Activated CD4-positive, alpha-beta memory T cell treated with anti-CD3 and anti-CD28 coated beads for 36 hours (primary cell): Measurements from ENCODE around the gene ZNF783. TPM values are rescaled to one million over a fixed set of nuclear protein-coding genes. Genes with fewer than 3 reads are reported as not detected.

Experiments
- CTCF ChIA-PET: fragments of 350-600 bp; sonication (Branson Sonifier 250); formaldehyde crosslinking; loops from one replicate; lab custom pipeline; 2021; ENCODE audit warnings: antibody characterized with exemption, inconsistent platforms; lab: Charles Lee
- POLR2A ChIA-PET: fragments of 350-600 bp; sonication (Branson Sonifier 250); formaldehyde crosslinking; loops from one replicate; lab custom pipeline; 2021; ENCODE audit warnings: antibody characterized with exemption; lab: Charles Lee
- DNase-seq: peaks from one replicate; pipeline ENCODE4 v3.0.0-alpha.2; 2020
- H3K27ac Mint-ChIP-seq: one replicate; pipeline ENCODE4 v1.8.0; 2021; ENCODE audit warnings: mixed read lengths
- H3K27me3 Mint-ChIP-seq: one replicate; pipeline ENCODE4 v1.8.0; 2021; ENCODE audit warnings: mixed read lengths
- H3K36me3 Mint-ChIP-seq: one replicate; pipeline ENCODE4 v1.8.0; 2021; ENCODE audit warnings: mixed read lengths
- H3K4me1 Mint-ChIP-seq: one replicate; pipeline ENCODE4 v1.8.0; 2021; ENCODE audit warnings: low read depth, mixed read lengths
- H3K4me3 Mint-ChIP-seq: one replicate; pipeline ENCODE4 v1.8.0; 2021; ENCODE audit warnings: mild to moderate bottlenecking, mixed read lengths
- H3K9me3 Mint-ChIP-seq: one replicate; pipeline ENCODE4 v1.8.0; 2021; ENCODE audit warnings: mixed read lengths
- intact Hi-C: fragments of 100-400 bp; cut with micrococcal nuclease; formaldehyde crosslinking; loops from one replicate; pipeline ENCODE4 v1.15.1; 2023
- total RNA-seq, 2 experiments: library from RNA; stranded (reverse); gene quantifications; one replicate each; pipeline ENCODE4 v1.2.3, GENCODE V29; 2021

Gene ZNF783
- total RNA-seq, 2 experiments from 2014 or later = 15.5 to 17.1 TPM

- DNase-seq = no peak
- Mint-ChIP-seq H3K27me3 (no peaks in the 10 kb centered on the region), H3K27ac (no peak overlapping the region), H3K4me1 (peaks cover 2% of the 10 kb centered on the region), H3K4me3 (no peak overlapping the region), H3K9me3 (no peaks in the 10 kb centered on the region), H3K36me3 (peaks cover 1% of the 10 kb centered on the region)
- intact Hi-C loops = no loop called here
- ChIA-PET CTCF (no interaction called here), POLR2A (no interaction called here)
Measured at GRCh38 chr7:149304006-149304405, 42.0 kb downstream of the ZNF783 start.

DNA sequence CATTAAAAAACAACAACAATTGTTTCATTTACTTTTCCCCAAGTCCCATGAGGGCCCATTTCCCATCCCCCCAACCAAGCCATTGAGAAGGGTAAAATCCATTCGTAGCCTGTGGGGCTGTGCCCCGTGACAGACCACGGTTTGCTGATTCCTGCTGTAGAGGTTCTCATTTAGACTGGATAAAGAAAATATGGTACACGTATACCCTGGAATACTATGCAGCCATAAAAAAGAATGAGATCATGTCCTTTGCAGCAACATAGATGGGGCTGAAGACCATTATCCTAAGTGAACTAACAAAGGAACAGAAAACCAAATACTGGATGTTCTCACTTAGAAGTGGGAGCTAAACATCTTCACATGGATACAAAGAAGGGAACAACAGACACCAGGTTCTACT lies 44.9 kb downstream of the ZNF783 start:
- Mint-ChIP-seq H3K36me3 (peaks cover 1% of the 10 kb centered on the region), H3K4me3 (no peak overlapping the region), H3K27ac (no peak overlapping the region), H3K27me3 (no peaks in the 10 kb centered on the region), H3K4me1 (no peaks in the 10 kb centered on the region), H3K9me3 (peaks cover 9% of the 10 kb centered on the region)
- DNase-seq = no peak
- CTCF ChIA-PET = no interaction called here
- intact Hi-C loops = no loop called here
- POLR2A ChIA-PET = no interaction called here

DNA sequence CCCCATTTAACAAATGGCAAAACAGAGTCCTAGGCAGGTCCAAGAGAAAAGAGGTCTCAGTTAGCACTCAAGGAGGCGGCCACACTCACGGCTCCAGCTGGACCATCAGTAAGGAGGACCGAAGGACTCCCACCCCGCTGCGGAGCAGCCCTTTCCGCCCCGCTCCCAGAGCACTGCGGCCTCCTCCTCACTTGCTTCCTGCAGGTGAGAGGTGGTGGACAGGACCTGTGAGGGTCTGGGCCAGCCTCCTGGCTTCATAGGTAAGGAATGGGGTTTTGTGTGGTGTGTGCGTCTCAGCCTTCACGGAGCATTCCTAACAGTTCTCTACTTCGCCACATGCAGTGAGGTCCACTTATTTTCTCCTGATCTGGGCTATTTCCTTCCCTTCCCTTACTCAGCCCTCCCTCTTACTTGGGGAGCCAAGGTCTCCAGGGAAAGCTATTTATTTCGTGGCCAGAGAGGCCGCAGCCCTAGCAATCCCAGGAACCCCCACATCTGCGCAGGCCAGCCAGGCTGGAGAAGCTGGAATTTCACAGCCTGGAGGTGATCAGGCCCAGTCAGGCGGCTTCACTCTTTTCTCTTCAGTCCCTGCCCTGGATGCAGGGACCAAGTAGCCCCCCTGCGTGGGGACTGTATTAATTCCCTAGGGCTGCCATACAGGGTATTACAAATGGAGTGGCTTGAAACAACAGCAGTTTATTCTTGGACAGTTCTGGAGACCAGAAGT lies 45.9 kb downstream of the ZNF783 start:
- Mint-ChIP-seq H3K27me3 (no peaks in the 10 kb centered on the region), H3K4me1 (no peaks in the 10 kb centered on the region), H3K36me3 (peaks cover 1% of the 10 kb centered on the region), H3K27ac (no peak overlapping the region), H3K9me3 (peaks cover 9% of the 10 kb centered on the region), H3K4me3 (no peak overlapping the region)
- CTCF ChIA-PET = interaction anchor here (0.6 to 0.9 kb wide), 2 partner anchors 32 to 49 kb away, joined by 3 read pairs; no protein-coding TSS in a partner anchor
- DNase-seq = no peak
- POLR2A ChIA-PET = no interaction called here
- intact Hi-C loops = no loop called here

DNA sequence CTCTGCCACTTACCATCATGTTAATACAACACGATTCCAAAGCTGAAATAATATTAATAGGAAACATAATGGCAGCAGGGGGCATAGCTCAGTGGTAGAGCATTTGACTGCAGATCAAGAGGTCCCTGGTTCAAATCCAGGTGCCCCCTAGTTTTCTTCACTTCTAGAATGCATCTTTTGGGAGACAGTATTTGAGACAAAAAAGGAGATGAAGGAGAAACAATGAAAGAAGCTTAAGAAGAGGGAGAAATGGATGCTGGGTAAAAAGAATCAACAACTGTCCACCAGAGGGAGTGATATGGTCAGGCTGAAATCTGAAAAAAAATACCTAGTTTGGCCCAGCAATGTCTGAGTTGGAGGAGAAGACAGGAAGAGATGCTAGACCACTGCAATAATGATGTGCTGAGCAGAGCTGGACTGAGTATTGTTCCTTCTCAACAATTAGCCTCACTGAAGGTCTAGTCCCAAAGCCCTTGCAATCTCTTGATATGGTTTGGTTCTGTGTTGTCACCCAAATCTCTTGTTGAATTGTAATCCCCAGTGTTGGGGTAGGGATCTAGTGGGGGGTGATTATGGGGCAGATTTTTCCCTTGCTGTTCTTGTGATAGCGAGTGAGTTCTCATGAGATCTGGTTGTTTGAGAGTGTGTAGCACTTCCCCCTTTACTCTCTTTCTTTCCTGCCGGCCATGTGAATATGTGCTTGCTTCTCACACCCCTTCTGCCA lies 48.3 kb downstream of the ZNF783 start:
- POLR2A ChIA-PET = interaction anchor here (1.1 to 1.2 kb wide), 2 partner anchors 100 to 189 kb away, joined by 3 read pairs; no protein-coding TSS in a partner anchor
- peaks cover 9% of the 10 kb centered on the region for H3K9me3 Mint-ChIP-seq
- no peak overlapping the region for H3K27ac Mint-ChIP-seq
- intact Hi-C loops = loop anchor here (5.0 kb wide), 1 partner anchor 187 kb away; the partner anchor contains the start of gene ZNF746
- no peaks in the 10 kb centered on the region for H3K4me1 Mint-ChIP-seq
- no peaks in the 10 kb centered on the region for H3K27me3 Mint-ChIP-seq
- no peak overlapping the region for H3K4me3 Mint-ChIP-seq
- CTCF ChIA-PET = interaction anchor here (0.6 to 2.5 kb wide), 34 partner anchors 8 to 352 kb away, joined by 3 to 18 read pairs (median 4); partner anchors contain the start of genes ZNF282 and ZNF783
- H3K36me3 Mint-ChIP-seq = peaks cover 1% of the 10 kb centered on the region
- no peak for DNase-seq

DNA sequence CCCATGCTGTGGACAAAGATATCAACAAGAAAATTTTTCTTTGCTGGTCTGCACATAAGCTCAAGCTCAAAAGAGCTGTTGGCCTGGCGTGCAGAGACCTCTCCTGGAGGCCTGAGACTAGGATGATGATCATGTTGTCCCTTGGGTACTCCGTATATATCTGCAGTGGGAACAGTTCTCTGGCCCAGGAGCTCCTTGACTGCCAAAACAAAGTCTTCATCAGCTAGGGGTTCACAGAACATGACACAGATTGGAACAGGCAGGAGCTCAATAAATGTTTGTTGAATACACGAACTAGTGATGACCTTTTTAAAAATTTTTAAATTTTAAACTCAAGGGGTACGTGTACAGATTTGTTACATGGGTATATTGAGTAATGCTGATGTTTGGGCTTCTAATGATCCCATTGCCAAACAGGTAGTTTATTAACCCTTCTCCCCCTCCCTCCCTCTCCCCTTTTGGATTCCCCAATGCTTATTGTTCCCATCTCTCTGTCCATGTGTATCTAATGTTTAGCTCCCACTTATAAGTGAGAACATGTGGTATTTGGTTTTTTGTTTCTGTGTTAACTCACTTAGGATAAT lies 49.1 kb downstream of the ZNF783 start:
- Mint-ChIP-seq H3K36me3 (peaks cover 1% of the 10 kb centered on the region), H3K4me3 (no peak overlapping the region), H3K27me3 (no peaks in the 10 kb centered on the region), H3K27ac (no peak overlapping the region), H3K9me3 (peaks cover 9% of the 10 kb centered on the region), H3K4me1 (no peaks in the 10 kb centered on the region)
- intact Hi-C loops = loop anchor here (5.0 kb wide), 1 partner anchor 186 kb away; the partner anchor contains the start of gene ZNF746
- ChIA-PET POLR2A (interaction anchor here (1.1 kb wide), 1 partner anchor 188 kb away, joined by 3 read pairs; no protein-coding TSS in a partner anchor), CTCF (interaction anchor here (0.7 to 2.5 kb wide), 17 partner anchors 10 to 352 kb away, joined by 3 to 18 read pairs (median 4); partner anchors contain the start of gene ZNF783)
- no peak for DNase-seq

- intact Hi-C loops = loop anchor here (5.0 kb wide), 1 partner anchor 183 kb away; the partner anchor contains the start of gene ZNF746
- ChIA-PET CTCF (no interaction called here), POLR2A (no interaction called here)
- Mint-ChIP-seq H3K27me3 (no peaks in the 10 kb centered on the region), H3K4me3 (no peak overlapping the region), H3K4me1 (no peaks in the 10 kb centered on the region), H3K9me3 (peaks cover 9% of the 10 kb centered on the region), H3K27ac (no peak overlapping the region), H3K36me3 (no peaks in the 10 kb centered on the region)
- DNase-seq = no peak
Measured at GRCh38 chr7:149313981-149314380, 52.0 kb downstream of the ZNF783 start.

GRCh38 chr7:149316606-149317005 lies 54.6 kb downstream of the ZNF783 start:
- Mint-ChIP-seq H3K4me1 (peaks cover 6% of the 10 kb centered on the region), H3K36me3 (no peaks in the 10 kb centered on the region), H3K4me3 (no peak overlapping the region), H3K27ac (no peak overlapping the region), H3K9me3 (no peaks in the 10 kb centered on the region), H3K27me3 (peaks cover 2% of the 10 kb centered on the region)
- DNase-seq = no peak
- ChIA-PET POLR2A (no interaction called here), CTCF (interaction anchor here (0.7 kb wide), 1 partner anchor 347 kb away, joined by 3 read pairs; no protein-coding TSS in a partner anchor)
- intact Hi-C loops = no loop called here

- Mint-ChIP-seq H3K4me1 (peaks cover 15% of the 10 kb centered on the region), H3K27me3 (peaks cover 2% of the 10 kb centered on the region), H3K27ac (no peak overlapping the region), H3K4me3 (no peak overlapping the region), H3K36me3 (no peaks in the 10 kb centered on the region), H3K9me3 (no peaks in the 10 kb centered on the region)
- ChIA-PET POLR2A (no interaction called here), CTCF (interaction anchor here (0.6 to 1.1 kb wide), 4 partner anchors 8 to 815 kb away, joined by 3 to 5 read pairs (median 3); no protein-coding TSS in a partner anchor)
- no peak for DNase-seq
- intact Hi-C loops = no loop called here
Measured at GRCh38 chr7:149317496-149317895, 55.5 kb downstream of the ZNF783 start.

- Mint-ChIP-seq H3K36me3 (no peaks in the 10 kb centered on the region), H3K9me3 (no peaks in the 10 kb centered on the region), H3K27ac (no peak overlapping the region), H3K4me1 (peaks cover 17% of the 10 kb centered on the region), H3K27me3 (peaks cover 2% of the 10 kb centered on the region), H3K4me3 (no peak overlapping the region)
- ChIA-PET CTCF (interaction anchor here (0.6 to 1.1 kb wide), 3 partner anchors 9 to 124 kb away, joined by 3 to 5 read pairs (median 3); no protein-coding TSS in a partner anchor), POLR2A (no interaction called here)
- intact Hi-C loops = no loop called here
- peak; percentile 38 for DNase-seq
Measured at GRCh38 chr7:149317986-149318672, 56.1 kb downstream of the ZNF783 start.

DNA sequence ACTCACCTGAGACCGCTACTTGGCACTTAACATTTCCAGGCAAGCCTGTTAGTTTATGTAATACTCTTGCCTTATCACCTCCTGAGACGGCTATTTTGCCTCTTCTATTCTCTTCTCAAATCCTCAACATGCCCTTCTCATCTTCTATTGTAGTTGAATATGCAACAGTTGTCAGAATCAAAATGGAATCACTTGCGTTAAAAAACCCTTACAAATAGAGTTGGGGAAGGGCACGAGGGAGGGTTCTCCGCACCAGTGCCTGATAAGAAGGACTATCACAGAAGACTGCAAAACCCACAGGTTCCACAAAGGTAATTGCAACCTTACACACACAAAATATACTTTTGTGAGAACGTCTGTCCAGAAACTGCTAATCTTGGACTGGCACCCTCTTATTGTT lies 57.4 kb downstream of the ZNF783 start:
- peaks cover 17% of the 10 kb centered on the region for H3K4me1 Mint-ChIP-seq
- POLR2A ChIA-PET = no interaction called here
- no peaks in the 10 kb centered on the region for H3K9me3 Mint-ChIP-seq
- H3K36me3 Mint-ChIP-seq = no peaks in the 10 kb centered on the region
- intact Hi-C loops = no loop called here
- no peak overlapping the region for H3K27ac Mint-ChIP-seq
- no peak for DNase-seq
- no peak overlapping the region for H3K4me3 Mint-ChIP-seq
- CTCF ChIA-PET = interaction anchor here (0.6 to 0.9 kb wide), 2 partner anchors 9 to 104 kb away, joined by 3 to 5 read pairs; no protein-coding TSS in a partner anchor
- H3K27me3 Mint-ChIP-seq = peaks cover 2% of the 10 kb centered on the region

DNA sequence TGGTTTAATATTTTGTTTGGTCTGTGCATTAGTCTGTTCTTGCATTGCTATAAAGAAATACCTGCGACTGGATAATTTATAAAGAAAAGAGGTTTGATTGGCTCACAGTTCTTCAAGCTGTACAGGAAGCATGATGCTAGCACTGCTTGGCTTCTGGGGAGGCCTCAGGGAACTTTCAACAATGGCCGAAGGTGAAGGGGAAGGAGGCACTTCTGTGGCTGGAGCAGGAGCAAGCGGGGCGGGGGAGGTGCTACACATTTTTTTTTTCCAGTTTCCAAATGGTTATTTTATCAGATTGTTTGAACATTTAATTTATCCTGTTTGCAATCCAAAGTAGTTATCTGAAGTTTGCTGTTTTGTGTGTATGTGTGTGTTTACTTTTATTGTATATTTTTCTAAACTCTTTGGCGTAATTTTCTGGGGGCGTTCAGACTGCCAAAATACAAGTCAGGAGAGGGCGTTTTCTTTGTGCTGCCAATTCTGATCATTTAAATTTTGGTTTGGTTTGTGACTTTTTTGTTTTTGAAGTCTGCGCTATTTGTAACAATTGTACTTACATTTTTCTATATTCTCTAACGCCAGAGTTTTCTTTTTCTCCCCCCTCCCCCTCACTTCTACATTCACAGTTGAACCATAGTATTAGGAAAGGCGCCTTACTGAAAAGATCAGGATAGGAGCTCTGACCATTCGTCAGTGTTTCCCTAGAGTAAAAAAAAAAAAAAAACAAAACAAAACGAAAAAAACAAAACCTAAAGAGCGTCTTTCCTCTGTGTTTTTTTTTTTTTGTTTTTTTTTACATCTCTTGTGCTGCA lies 58.5 kb downstream of the ZNF783 start:
- Mint-ChIP-seq H3K4me1 (peaks cover 17% of the 10 kb centered on the region), H3K27ac (no peak overlapping the region), H3K36me3 (no peaks in the 10 kb centered on the region), H3K27me3 (peaks cover 2% of the 10 kb centered on the region), H3K4me3 (no peak overlapping the region), H3K9me3 (no peaks in the 10 kb centered on the region)
- POLR2A ChIA-PET = no interaction called here
- intact Hi-C loops = no loop called here
- CTCF ChIA-PET = no interaction called here
- DNase-seq = no peak
